Activated naive CD4-positive, alpha-beta T cell treated with anti-CD3 and anti-CD28 coated beads, Interleukin-2, amount 50 U/mL, for 16 hours (primary cell): ENCODE measurements around the gene TARS1.
"Not testable (repeated sequence)": the region's sequence is repeated elsewhere in the genome, so short reads cannot be mapped to it uniquely, and the experiment has no call there.

ENCODE experiments used
- DNase-seq: peaks from one replicate; pipeline ENCODE4 v3.0.0-alpha.2; 2020

Gene TARS1

GRCh38 chr5:33490071-33490665 lies 49.4 kb downstream of the TARS1 start:
- no peak for DNase-seq

- DNase-seq, result no peak
These were observed 51.2 kb downstream of the TARS1 start for GRCh38 chr5:33491941-33492340.

DNA sequence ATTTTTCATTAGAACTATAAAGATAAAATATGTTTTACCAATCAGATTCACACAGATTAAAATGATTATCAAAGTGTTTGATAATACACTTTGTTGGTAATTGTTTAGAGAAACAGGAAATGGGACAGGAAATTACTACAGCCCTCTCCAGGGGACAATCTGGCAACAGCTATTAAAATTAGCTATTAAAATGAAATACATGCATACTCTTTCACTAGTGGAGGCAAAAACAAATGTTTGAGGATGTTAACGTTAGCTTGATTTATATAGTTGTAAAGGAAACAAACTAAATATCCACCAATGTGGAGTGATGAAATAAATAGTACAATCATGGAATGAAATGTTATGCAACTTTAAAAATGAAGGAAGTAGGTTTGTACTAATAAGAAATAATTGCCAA lies 53.7 kb downstream of the TARS1 start:
- no peak for DNase-seq

GRCh38 chr5:33501260-33501659 lies 60.5 kb downstream of the TARS1 start:
- no peak for DNase-seq

DNA sequence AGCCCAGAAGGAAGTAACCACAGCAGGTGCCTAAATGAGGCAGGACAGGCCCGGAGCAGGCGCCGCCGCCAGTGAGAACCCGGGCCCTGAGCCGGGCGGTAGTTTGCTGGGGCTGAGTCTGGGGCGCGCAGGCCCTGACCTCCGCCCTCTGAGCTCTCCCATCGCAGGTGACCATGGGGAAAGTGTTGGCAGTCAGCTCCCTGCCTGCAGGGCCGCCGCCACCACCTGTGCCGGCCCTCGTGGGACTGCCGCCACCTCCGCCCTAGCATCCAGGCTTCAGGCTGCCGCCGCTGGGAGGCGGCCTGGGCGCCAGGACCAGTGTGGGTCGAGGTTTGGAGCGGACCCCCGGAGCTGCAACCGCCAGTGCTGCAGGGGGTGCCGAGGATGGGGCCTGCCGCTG lies 61.1 kb downstream of the TARS1 start:
- no peak for DNase-seq

DNA sequence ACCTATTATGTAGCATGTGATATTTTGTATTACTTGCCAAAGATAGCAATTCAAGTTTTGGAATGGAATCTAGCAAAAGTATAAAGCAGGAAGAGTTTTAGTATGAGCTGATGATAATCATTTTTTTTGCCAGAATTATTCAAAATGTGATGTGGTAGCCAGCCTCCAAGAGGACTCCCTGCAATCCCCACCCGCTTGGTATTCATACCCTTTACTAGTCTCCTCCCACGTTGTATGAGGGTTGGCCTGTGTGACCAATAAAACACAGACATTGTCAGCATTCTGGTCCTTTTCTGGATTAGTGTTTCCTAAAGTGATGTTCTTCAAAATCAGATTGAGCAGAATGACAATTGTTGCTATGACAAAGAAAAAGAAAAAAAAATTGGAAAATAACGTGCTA lies 63.8 kb downstream of the TARS1 start:
- no peak for DNase-seq

- no peak for DNase-seq
These were observed 66.7 kb downstream of the TARS1 start for GRCh38 chr5:33507426-33507825.

DNA sequence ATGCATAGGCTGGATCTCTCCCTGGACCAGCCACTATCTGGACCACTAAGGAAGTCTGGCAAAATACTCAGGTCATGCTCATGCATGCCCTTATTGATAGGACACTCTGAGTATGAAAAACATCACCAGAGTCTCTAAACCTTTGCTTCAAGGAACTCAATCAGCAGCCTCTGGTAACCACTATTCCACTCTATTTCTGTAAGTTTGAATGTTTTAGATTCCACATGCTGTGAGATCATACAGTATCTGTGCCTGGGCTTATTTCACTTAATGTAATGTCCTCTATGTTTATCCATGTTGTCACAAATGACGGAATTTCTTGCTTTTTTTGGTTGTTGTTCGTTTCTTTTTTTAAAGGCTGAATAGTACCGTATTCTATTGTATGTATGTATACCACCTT lies 68.3 kb downstream of the TARS1 start:
- DNase-seq, result no peak

GRCh38 chr5:33513462-33514185 lies 72.9 kb downstream of the TARS1 start:
- DNase-seq, result no peak

DNA sequence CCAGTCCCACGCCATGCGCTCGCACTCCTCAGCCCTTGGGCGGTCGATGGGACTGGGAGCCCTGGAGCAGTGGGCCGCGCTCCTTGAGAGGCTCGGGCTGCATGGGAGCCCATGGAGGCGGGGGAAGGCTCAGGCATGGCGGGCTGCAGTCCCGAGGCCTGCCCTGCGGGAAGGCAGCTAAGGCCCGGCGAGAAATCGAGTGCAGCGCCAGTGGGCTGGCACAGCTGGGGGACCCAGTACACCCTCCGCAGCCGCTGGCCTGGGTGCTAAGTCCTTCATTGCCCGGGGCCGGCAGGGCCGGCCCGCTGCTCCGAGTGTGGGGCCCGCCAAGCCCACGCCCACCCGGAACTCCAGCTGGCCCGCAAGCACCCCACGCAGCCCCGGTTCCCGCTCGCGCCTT lies 74.6 kb downstream of the TARS1 start:
- DNase-seq, result not testable (repeated sequence)

- no peak for DNase-seq
These were observed 75.7 kb downstream of the TARS1 start for GRCh38 chr5:33516421-33516820.
